HG03571 (cell line): Measurements from ENCODE around the gene KRTAP19-8.

Experiments
- ATAC-seq: cut with Tn5 transposase; IDR thresholded peaks from one replicate; pipeline ENCODE4 v1.9.1; 2021; ENCODE audit not compliant: unreplicated experiment

KRTAP19-8 gene

DNA sequence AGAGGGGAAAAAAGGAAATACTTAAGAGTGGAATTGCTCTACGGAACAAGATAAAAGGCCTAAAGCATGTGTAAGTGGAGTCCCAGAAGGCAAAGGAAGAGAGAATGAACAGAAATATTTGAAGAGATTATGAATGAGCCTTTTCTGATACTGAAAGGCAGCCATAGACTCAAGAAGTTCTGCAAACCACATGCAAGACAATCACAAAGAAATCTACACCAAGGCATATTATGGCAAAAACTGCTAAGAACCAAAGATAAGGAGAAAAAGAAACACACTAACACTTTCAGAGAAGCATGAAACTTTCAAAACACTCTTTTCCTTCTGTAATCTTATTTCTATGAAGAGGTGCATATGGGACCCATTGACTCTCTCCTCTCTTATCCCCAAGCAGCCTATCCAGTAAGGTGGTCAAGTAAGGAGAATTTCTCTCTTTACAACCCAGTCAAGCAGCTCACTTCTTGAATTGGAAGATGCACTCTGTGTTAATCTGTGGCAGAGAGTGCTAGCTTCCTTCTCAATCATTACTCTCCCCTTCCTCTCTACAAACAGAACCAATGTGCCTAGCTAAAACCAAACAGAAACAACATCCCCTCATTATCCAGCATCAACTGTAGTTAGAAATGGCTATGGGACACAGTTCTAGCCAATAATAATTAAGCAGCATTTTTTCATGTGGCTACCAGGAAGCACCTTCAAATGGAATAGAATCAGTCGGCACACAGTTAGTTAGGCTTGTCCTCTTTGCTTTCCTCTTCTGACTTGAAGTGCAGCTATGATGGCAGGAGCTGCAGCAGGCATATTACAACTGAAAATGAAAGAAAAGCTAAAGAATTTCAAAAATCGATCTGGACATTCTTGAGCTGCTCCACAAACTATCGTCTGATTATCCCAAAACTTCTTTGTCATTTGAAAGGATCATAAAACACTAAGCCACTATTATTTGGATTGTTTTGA, 25.9 kb downstream of the KRTAP19-8 start:
- ATAC-seq: no peak

- no peak for ATAC-seq
Observed at GRCh38 chr21:31011412-31011811, 26.9 kb downstream of the KRTAP19-8 start.

- no peak for ATAC-seq
Observed at GRCh38 chr21:31008355-31008754, 29.9 kb downstream of the KRTAP19-8 start.

DNA sequence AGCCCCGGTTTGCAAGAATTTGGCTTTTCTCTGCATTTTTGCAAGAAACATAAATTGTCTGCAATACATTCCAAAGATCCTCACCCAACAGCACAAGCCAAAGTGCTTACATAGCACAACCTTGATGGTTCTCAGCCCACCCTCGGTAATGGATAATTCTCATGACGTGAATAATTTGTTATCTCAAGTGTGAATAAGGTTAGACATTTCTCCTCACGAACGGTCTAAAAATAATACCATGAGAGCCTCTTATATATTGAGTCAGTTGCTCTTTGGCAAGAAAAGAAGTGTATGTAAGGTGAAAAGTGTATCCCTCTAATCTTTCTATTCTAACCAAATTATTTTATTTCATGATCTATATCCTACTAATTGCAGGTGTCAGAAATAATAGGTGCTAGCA, 33.3 kb downstream of the KRTAP19-8 start:
- ATAC-seq: no peak

DNA sequence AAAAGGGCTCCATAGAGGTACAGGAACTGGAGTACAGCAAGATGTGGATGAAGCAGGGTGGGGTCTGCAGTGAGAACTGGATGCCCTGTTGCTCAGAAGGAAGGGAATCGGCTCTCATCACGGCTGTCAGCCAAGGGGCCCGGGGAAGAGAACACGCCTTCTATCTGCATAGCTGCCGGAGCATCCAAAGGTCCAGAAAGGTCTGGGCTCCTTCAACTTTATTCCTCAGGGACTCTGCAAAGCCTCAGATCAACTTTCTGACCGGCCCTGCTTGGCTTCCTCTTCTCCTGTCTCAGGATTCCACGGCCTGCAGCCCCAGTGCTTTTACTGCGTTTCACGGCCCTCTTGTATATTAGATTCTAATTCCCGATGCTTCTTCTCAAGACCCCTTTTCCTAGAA, 34.8 kb downstream of the KRTAP19-8 start:
- ATAC-seq: no peak

GRCh38 chr21:30997541-30997940, 40.7 kb downstream of the KRTAP19-8 start:
- no peak for ATAC-seq

- no peak for ATAC-seq
Observed at GRCh38 chr21:30996728-30997127, 41.5 kb downstream of the KRTAP19-8 start.

DNA sequence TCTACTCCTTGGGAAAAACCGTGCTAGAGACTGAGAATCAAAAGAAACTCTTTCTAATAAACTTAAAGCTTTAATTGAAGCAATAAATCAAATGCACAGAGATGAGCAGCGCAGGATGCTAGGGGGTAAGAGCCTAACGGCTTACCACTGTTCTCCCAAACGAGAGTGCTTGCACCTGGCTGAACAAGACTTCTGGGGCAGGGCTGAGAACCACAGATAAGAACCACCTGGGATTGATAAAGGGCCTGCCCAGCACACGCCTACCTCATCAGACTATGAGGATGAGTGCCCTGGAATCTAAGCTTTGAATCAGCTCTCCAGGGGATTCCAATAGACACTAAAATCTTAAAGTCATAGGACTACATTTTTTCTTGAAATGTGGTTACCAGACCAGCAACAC, 43.3 kb downstream of the KRTAP19-8 start:
- ATAC-seq: no peak

DNA sequence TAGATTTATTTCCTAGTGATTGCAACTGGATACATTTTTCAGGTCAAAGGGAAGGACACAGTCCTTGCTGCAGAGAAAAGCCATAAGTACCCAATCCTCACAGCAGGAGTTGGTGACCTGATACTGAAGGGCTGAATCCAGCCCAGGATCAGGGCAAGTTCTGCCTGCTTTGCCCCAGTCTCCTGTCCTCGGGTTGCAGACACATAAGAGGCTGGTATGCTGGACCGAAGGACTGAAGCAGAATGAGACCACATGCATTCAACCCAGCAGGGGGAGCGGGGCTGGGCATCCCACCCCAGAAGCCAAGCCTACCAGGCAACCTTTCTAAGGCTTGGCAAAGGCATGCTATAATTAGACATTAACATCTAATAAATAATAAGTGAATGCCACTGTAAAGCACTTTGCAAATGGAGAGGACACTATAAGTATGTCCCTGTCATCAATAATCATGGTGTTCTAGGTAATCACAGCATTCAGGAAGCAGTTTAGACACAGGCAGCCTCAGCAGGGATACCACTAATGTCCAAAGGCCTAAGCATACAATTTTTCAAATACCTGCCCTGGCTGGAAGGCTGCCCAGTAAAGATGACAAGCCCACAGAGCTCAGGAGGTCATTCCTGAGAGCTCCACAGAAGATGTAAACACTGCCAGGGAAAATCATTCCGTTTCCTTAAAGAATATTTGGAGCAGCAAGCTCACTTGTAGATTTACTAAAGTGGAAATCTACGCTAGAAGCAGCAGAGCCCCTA, 47.6 kb downstream of the KRTAP19-8 start:
- no peak for ATAC-seq

GRCh38 chr21:30988706-30989105, 49.6 kb downstream of the KRTAP19-8 start:
- no peak for ATAC-seq
